ENCODE results near the gene SPRY1.
A peak's percentile ranks its signal among the peaks of the same experiment; 100 is the strongest.

SPRY1 gene

GRCh38 chr4:123380728-123381716, 15.6 kb upstream of the SPRY1 start:
- DNase-seq = peak in 1 of 5 experiments; percentile 60

GRCh38 chr4:123381996-123382395, 14.6 kb upstream of the SPRY1 start:
- DNase-seq = no peak

- DNase-seq = no peak
Observed at GRCh38 chr4:123383566-123383965, 13.0 kb upstream of the SPRY1 start.

- no peak for DNase-seq
Observed at GRCh38 chr4:123386609-123387008, 10.0 kb upstream of the SPRY1 start.

GRCh38 chr4:123390846-123391456, 5.6 kb upstream of the SPRY1 start:
- DNase-seq = peak in 1 of 5 experiments; percentile 15

GRCh38 chr4:123393721-123394120, 2.9 kb upstream of the SPRY1 start:
- DNase-seq = no peak

GRCh38 chr4:123397144-123398065, 810 bp downstream of the SPRY1 start:
- peak in 2 of 5 experiments; percentile 38 to 57 for DNase-seq

- peak; percentile 12 to 64 (median 35) for DNase-seq
Observed at GRCh38 chr4:123398066-123398852, 1.7 kb downstream of the SPRY1 start.

- DNase-seq = peak in 4 of 5 experiments; percentile 8 to 64 (median 26)
Observed at GRCh38 chr4:123398853-123399626, 2.4 kb downstream of the SPRY1 start.

GRCh38 chr4:123399627-123400358, 3.2 kb downstream of the SPRY1 start:
- no peak for DNase-seq

- DNase-seq = no peak
Observed at GRCh38 chr4:123401271-123402120, 4.9 kb downstream of the SPRY1 start.

- no peak for DNase-seq
Observed at GRCh38 chr4:123402121-123402465, 5.5 kb downstream of the SPRY1 start.

GRCh38 chr4:123403080-123403604, 6.5 kb downstream of the SPRY1 start:
- DNase-seq = no peak

- DNase-seq = no peak
Observed at GRCh38 chr4:123404533-123404932, 7.9 kb downstream of the SPRY1 start.

- no peak for DNase-seq
Observed at GRCh38 chr4:123405267-123405865, 8.8 kb downstream of the SPRY1 start.

GRCh38 chr4:123406872-123407271, 10.3 kb downstream of the SPRY1 start:
- no peak for DNase-seq

- DNase-seq = no peak
Observed at GRCh38 chr4:123408471-123409084, 12.0 kb downstream of the SPRY1 start.

- no peak for DNase-seq
Observed at GRCh38 chr4:123409334-123409733, 12.7 kb downstream of the SPRY1 start.

All from T-helper 2 cell (primary cell).